ENCODE measurements around the gene MIER1.

The MIER1 gene

GRCh38 chr1:67019600-67020136 lies 94.9 kb downstream of the MIER1 start:
- Histone ChIP-seq H3K36me3 (ENCODE audit: insufficient read depth, low read length) (peaks cover 48% of the 10 kb centered on the region), H3K9ac (ENCODE audit: low read depth, low read length) (no peak overlapping the region), H3K27me3 (ENCODE audit: insufficient read depth, low read length, poor library complexity) (no peaks in the 10 kb centered on the region), H3K27ac (ENCODE audit: low read length) (no peak overlapping the region), H3K4me3 (ENCODE audit: low read depth in 1 of 2, low read length in 2 of 2) (no peak overlapping the region), H3K4me1 (ENCODE audit: insufficient read depth, low read length) (no peaks in the 10 kb centered on the region), H4K20me1 (ENCODE audit: insufficient read depth, low read length) (no peaks in the 10 kb centered on the region), H3K4me2 (ENCODE audit: insufficient read depth, low read length) (no peak overlapping the region), H2AFZ (ENCODE audit: low read depth, low read length) (no peak overlapping the region), H3K79me2 (ENCODE audit: insufficient read depth, low read length) (no peaks in the 10 kb centered on the region), H3K9me3 (ENCODE audit: insufficient read depth, low read length, severe bottlenecking) (no peaks in the 10 kb centered on the region)
- ATAC-seq (ENCODE audit: insufficient read depth, low read depth) (no peak), DNase-seq (no peak)
- no peak for TF ChIP-seq CTCF (IDR thresholded peaks at IDR 0.05; ENCODE audit: borderline replicate concordance, extremely low read depth, low read length, poor library complexity, severe bottlenecking)
- TF ChIP-seq EZH2 (IDR thresholded peaks at IDR 0.05; ENCODE audit: borderline replicate concordance, low read depth, low read length, severe bottlenecking) = no peak

- no peak overlapping the region for H3K9ac ChIP-seq (ENCODE audit: low read depth, low read length)
- H3K9me3 ChIP-seq (ENCODE audit: insufficient read depth, low read length, severe bottlenecking) = no peaks in the 10 kb centered on the region
- no peaks in the 10 kb centered on the region for H3K79me2 ChIP-seq (ENCODE audit: insufficient read depth, low read length)
- no peak for TF ChIP-seq EZH2 (IDR thresholded peaks at IDR 0.05; ENCODE audit: borderline replicate concordance, low read depth, low read length, severe bottlenecking)
- no peak for TF ChIP-seq CTCF (IDR thresholded peaks at IDR 0.05; ENCODE audit: borderline replicate concordance, extremely low read depth, low read length, poor library complexity, severe bottlenecking)
- no peaks in the 10 kb centered on the region for H3K27me3 ChIP-seq (ENCODE audit: insufficient read depth, low read length, poor library complexity)
- no peak overlapping the region for H2AFZ ChIP-seq (ENCODE audit: low read depth, low read length)
- ATAC-seq (ENCODE audit: insufficient read depth, low read depth) (no peak), DNase-seq (no peak)
- H3K4me1 ChIP-seq (ENCODE audit: insufficient read depth, low read length) = no peaks in the 10 kb centered on the region
- no peaks in the 10 kb centered on the region for H4K20me1 ChIP-seq (ENCODE audit: insufficient read depth, low read length)
- H3K27ac ChIP-seq (ENCODE audit: low read length) = no peak overlapping the region
- H3K4me2 ChIP-seq (ENCODE audit: insufficient read depth, low read length) = no peak overlapping the region
- peaks cover 54% of the 10 kb centered on the region for H3K36me3 ChIP-seq (ENCODE audit: insufficient read depth, low read length)
- H3K4me3 ChIP-seq (ENCODE audit: low read depth in 1 of 2, low read length in 2 of 2) = no peak overlapping the region
Measured at GRCh38 chr1:67020304-67020703, 95.5 kb downstream of the MIER1 start.

GRCh38 chr1:67020765-67021164 lies 96.0 kb downstream of the MIER1 start:
- H3K36me3 ChIP-seq (ENCODE audit: insufficient read depth, low read length) = peaks cover 54% of the 10 kb centered on the region
- ATAC-seq (ENCODE audit: insufficient read depth, low read depth) (no peak), DNase-seq (no peak)
- no peak overlapping the region for H3K4me3 ChIP-seq (ENCODE audit: low read depth in 1 of 2, low read length in 2 of 2)
- no peaks in the 10 kb centered on the region for H3K9me3 ChIP-seq (ENCODE audit: insufficient read depth, low read length, severe bottlenecking)
- no peaks in the 10 kb centered on the region for H3K4me1 ChIP-seq (ENCODE audit: insufficient read depth, low read length)
- H3K27me3 ChIP-seq (ENCODE audit: insufficient read depth, low read length, poor library complexity) = no peaks in the 10 kb centered on the region
- no peak overlapping the region for H3K27ac ChIP-seq (ENCODE audit: low read length)
- no peak overlapping the region for H3K4me2 ChIP-seq (ENCODE audit: insufficient read depth, low read length)
- no peaks in the 10 kb centered on the region for H3K79me2 ChIP-seq (ENCODE audit: insufficient read depth, low read length)
- no peak for TF ChIP-seq EZH2 (IDR thresholded peaks at IDR 0.05; ENCODE audit: borderline replicate concordance, low read depth, low read length, severe bottlenecking)
- no peak for TF ChIP-seq CTCF (IDR thresholded peaks at IDR 0.05; ENCODE audit: borderline replicate concordance, extremely low read depth, low read length, poor library complexity, severe bottlenecking)
- no peak overlapping the region for H3K9ac ChIP-seq (ENCODE audit: low read depth, low read length)
- H4K20me1 ChIP-seq (ENCODE audit: insufficient read depth, low read length) = no peaks in the 10 kb centered on the region
- H2AFZ ChIP-seq (ENCODE audit: low read depth, low read length) = no peak overlapping the region

- Histone ChIP-seq H3K4me3 (ENCODE audit: low read depth in 1 of 2, low read length in 2 of 2) (no peak overlapping the region), H3K79me2 (ENCODE audit: insufficient read depth, low read length) (no peaks in the 10 kb centered on the region), H3K27me3 (ENCODE audit: insufficient read depth, low read length, poor library complexity) (no peaks in the 10 kb centered on the region), H3K4me2 (ENCODE audit: insufficient read depth, low read length) (no peak overlapping the region), H4K20me1 (ENCODE audit: insufficient read depth, low read length) (no peaks in the 10 kb centered on the region), H3K9ac (ENCODE audit: low read depth, low read length) (no peak overlapping the region), H3K4me1 (ENCODE audit: insufficient read depth, low read length) (no peaks in the 10 kb centered on the region), H3K36me3 (ENCODE audit: insufficient read depth, low read length) (peaks cover 27% of the 10 kb centered on the region; the same call in 1 of the 2 replicates), H2AFZ (ENCODE audit: low read depth, low read length) (no peak overlapping the region), H3K9me3 (ENCODE audit: insufficient read depth, low read length, severe bottlenecking) (no peaks in the 10 kb centered on the region), H3K27ac (ENCODE audit: low read length) (no peak overlapping the region)
- TF ChIP-seq EZH2 (IDR thresholded peaks at IDR 0.05; ENCODE audit: borderline replicate concordance, low read depth, low read length, severe bottlenecking) = no peak
- no peak for TF ChIP-seq CTCF (IDR thresholded peaks at IDR 0.05; ENCODE audit: borderline replicate concordance, extremely low read depth, low read length, poor library complexity, severe bottlenecking)
- no peak for ATAC-seq (ENCODE audit: insufficient read depth, low read depth)
- no peak for DNase-seq
Measured at GRCh38 chr1:67029472-67029871, 104.7 kb downstream of the MIER1 start.

Measured in DND-41 (cell line).